H1 (cell line): Measurements from ENCODE around the gene MYLK4. TPM values are rescaled to one million over a fixed set of nuclear protein-coding genes. Genes with fewer than 3 reads are reported as not detected.

ENCODE experiments used
- CTCF ChIA-PET: fragments of 300-600 bp; sonication (Branson Sonifier 250); formaldehyde crosslinking; loops from one replicate; lab custom pipeline; 2021; ENCODE audit not compliant: partially characterized antibody; lab: Charles Lee
- POLR2A ChIA-PET: fragments of 300-600 bp; sonication (Branson Sonifier 250); formaldehyde crosslinking; loops from one replicate; lab custom pipeline; 2021; ENCODE audit warnings: inconsistent platforms; ENCODE audit not compliant: partially characterized antibody; lab: Charles Lee
- DNase-seq, 2 experiments: peaks; one replicate each; pipeline versions ENCODE4 v3.0.0 to v3.0.0-alpha.2; 2010 to 2022; ENCODE audit warnings: low spot score in 2 of 2, low read depth in 1 of 2, mixed read lengths in 1 of 2
- FAIRE-seq: peaks from 2 replicates; lab custom pipeline; 2011; peaks lifted over from hg19 to GRCh38; lab: Jason Lieb, UNC
- H2AFZ ChIP-seq: 2 replicates; pipeline ENCODE4 v1.8.1; 2012; ENCODE audit warnings: low read length, inconsistent platforms
- H2AK5ac ChIP-seq: 2 replicates; pipeline ENCODE4 v1.6.1; 2013; ENCODE audit warnings: low read depth, low read length
- H2BK120ac ChIP-seq: replicated peaks from 2 replicates; pipeline ENCODE3; 2013; ENCODE audit warnings: low read depth, low read length, inconsistent platforms
- H2BK12ac ChIP-seq: 2 replicates; pipeline ENCODE4 v1.6.1; 2013; ENCODE audit warnings: low read depth, low read length
- H2BK15ac ChIP-seq: 2 replicates; pipeline ENCODE4 v1.6.1; 2013; ENCODE audit warnings: low read length
- H2BK20ac ChIP-seq: 2 replicates; pipeline ENCODE4 v1.6.1; 2013; ENCODE audit warnings: low read length
- H2BK5ac ChIP-seq: 2 replicates; pipeline ENCODE4 v1.6.1; 2013; ENCODE audit warnings: low read depth, low read length
- H3K14ac ChIP-seq: 2 replicates; pipeline ENCODE4 v1.6.1; 2013; ENCODE audit warnings: inconsistent platforms; ENCODE audit not compliant: insufficient read length
- H3K18ac ChIP-seq: 2 replicates; pipeline ENCODE4 v1.6.1; 2013; ENCODE audit warnings: low read length; ENCODE audit errors: extremely low read depth
- H3K23ac ChIP-seq: 2 replicates; pipeline ENCODE4 v1.6.1; 2013; ENCODE audit warnings: inconsistent platforms; ENCODE audit not compliant: insufficient read length
- H3K23me2 ChIP-seq: 2 replicates; pipeline ENCODE4 v1.6.1; 2013; ENCODE audit warnings: low read depth, low read length
- H3K27ac ChIP-seq: 2 replicates; pipeline ENCODE4 v1.6.1; 2011; ENCODE audit warnings: low read depth, low read length, inconsistent platforms
- H3K27me3 ChIP-seq, 4 experiments: replicated peaks in 1 of 4; 1 replicate in 1 of 4; 2 replicates in 3 of 4; pipeline versions ENCODE4 v1.6.1 to v1.8.1; 2011 to 2013; ENCODE audit warnings: low read length in 3 of 4, mild to moderate bottlenecking in 3 of 4, inconsistent platforms in 2 of 4, mixed read lengths in 2 of 4, moderate library complexity in 1 of 4; ENCODE audit not compliant: control insufficient read depth in 3 of 4, insufficient read depth in 3 of 4; ENCODE audit errors: extremely low read depth in 1 of 4
- H3K36me3 ChIP-seq, 4 experiments: 2 replicates each; pipeline versions ENCODE4 v1.6.1 to v1.8.1; 2011 to 2013; ENCODE audit warnings: mild to moderate bottlenecking in 4 of 4, low read length in 3 of 4, moderate library complexity in 2 of 4, control low read depth in 1 of 4, inconsistent platforms in 1 of 4; ENCODE audit not compliant: insufficient read depth in 4 of 4, control insufficient read depth in 2 of 4
- H3K4ac ChIP-seq: replicated peaks from 2 replicates; pipeline ENCODE3; 2013; ENCODE audit warnings: low read length, low read depth, mixed read lengths, inconsistent platforms; ENCODE audit not compliant: insufficient read length
- H3K4me1 ChIP-seq, 4 experiments: replicated peaks in 1 of 4; 1 replicate in 1 of 4; 2 replicates in 3 of 4; pipeline versions ENCODE4 v1.6.1 to v1.8.1; 2011 to 2013; ENCODE audit warnings: low read length in 3 of 4, inconsistent platforms in 2 of 4, mixed read lengths in 1 of 4; ENCODE audit not compliant: insufficient read depth in 4 of 4, control insufficient read depth in 3 of 4
- H3K4me2 ChIP-seq, 2 experiments: 2 replicates each; pipeline versions ENCODE4 v1.6.1 to v1.8.1; 2011 to 2013; ENCODE audit warnings: low read depth in 2 of 2, low read length in 2 of 2, control low read depth in 1 of 2, inconsistent platforms in 1 of 2, mild to moderate bottlenecking in 1 of 2; ENCODE audit not compliant: insufficient read depth in 1 of 2
- H3K4me3 ChIP-seq, 4 experiments: fragments of 200-600, 300-600 bp in 1 of 4; sonication (generic), shearing (Covaris generic), sonication (Bioruptor Twin) in 1 of 4; 2 replicates each; pipeline versions ENCODE4 v1.5.1 to v1.8.1; 2011 to 2016; ENCODE audit warnings: low read length in 4 of 4, low read depth in 3 of 4, control low read depth in 2 of 4, inconsistent platforms in 2 of 4, mild to moderate bottlenecking in 2 of 4, mixed read lengths in 1 of 4, moderate library complexity in 1 of 4; ENCODE audit not compliant: insufficient read depth in 2 of 4; ENCODE audit errors: extremely low read depth in 1 of 4
- H3K56ac ChIP-seq: replicated peaks from 2 replicates; pipeline ENCODE3; 2013; ENCODE audit warnings: low read depth, mild to moderate bottlenecking, mixed read lengths, low read length, inconsistent platforms; ENCODE audit not compliant: insufficient read length
- H3K79me1 ChIP-seq: 2 replicates; pipeline ENCODE4 v1.6.1; 2013; ENCODE audit warnings: low read depth, low read length, control low read depth
- H3K79me2 ChIP-seq, 2 experiments: 2 replicates each; pipeline versions ENCODE4 v1.6.1 to v1.8.1; 2012 to 2013; ENCODE audit warnings: low read length in 2 of 2, mild to moderate bottlenecking in 2 of 2, inconsistent platforms in 1 of 2; ENCODE audit not compliant: insufficient read depth in 2 of 2, control insufficient read depth in 1 of 2
- H3K9ac ChIP-seq, 4 experiments: replicated peaks in 1 of 4; 1 replicate in 1 of 4; 2 replicates in 3 of 4; pipeline versions ENCODE4 v1.6.1 to v1.8.1; 2011 to 2013; ENCODE audit warnings: low read depth in 3 of 4, low read length in 3 of 4, control low read depth in 2 of 4, mild to moderate bottlenecking in 2 of 4, moderate library complexity in 2 of 4, inconsistent platforms in 1 of 4; ENCODE audit errors: extremely low read depth in 1 of 4
- H3K9me3 ChIP-seq, 2 experiments: 2 replicates each; pipeline versions ENCODE4 v1.6.1 to v1.8.1; 2012 to 2013; ENCODE audit warnings: mild to moderate bottlenecking in 2 of 2, moderate library complexity in 2 of 2, control low read depth in 1 of 2, inconsistent platforms in 1 of 2, low read depth in 1 of 2, low read length in 1 of 2, mixed read lengths in 1 of 2; ENCODE audit not compliant: insufficient read depth in 2 of 2
- H4K20me1 ChIP-seq, 2 experiments: replicated peaks in 1 of 2; 2 replicates each; pipeline versions ENCODE3 to v1.8.1; 2011 to 2013; ENCODE audit warnings: inconsistent platforms in 2 of 2, low read length in 2 of 2, mild to moderate bottlenecking in 1 of 2; ENCODE audit not compliant: insufficient read depth in 2 of 2, control insufficient read depth in 1 of 2
- H4K5ac ChIP-seq: 2 replicates; pipeline ENCODE4 v1.6.1; 2013; ENCODE audit warnings: low read length, low read depth, mixed read lengths, inconsistent platforms; ENCODE audit not compliant: insufficient read length
- H4K8ac ChIP-seq: 2 replicates; pipeline ENCODE4 v1.8.0; 2013; ENCODE audit warnings: mild to moderate bottlenecking, moderate library complexity, low read length, inconsistent platforms; ENCODE audit not compliant: insufficient read depth; ENCODE audit errors: extremely low read depth
- H4K91ac ChIP-seq: replicated peaks from 2 replicates; pipeline ENCODE3; 2013; ENCODE audit warnings: low read length, mixed read lengths, inconsistent platforms; ENCODE audit not compliant: insufficient read length
- KDM4A ChIP-seq: IDR thresholded peaks from one replicate; pipeline ENCODE4 v1.7.1; 2012; ENCODE audit warnings: low read depth, mild to moderate bottlenecking, moderate library complexity, low read length, inconsistent platforms; ENCODE audit not compliant: severe bottlenecking
- RBBP5 ChIP-seq: IDR thresholded peaks from 2 replicates; pipeline ENCODE4 v1.7.1; 2012; ENCODE audit warnings: low read depth, mild to moderate bottlenecking, inconsistent platforms, low read length, moderate library complexity, borderline replicate concordance
- SIX5 ChIP-seq: IDR thresholded peaks from 2 replicates; pipeline ENCODE4 v1.6.1; 2011; ENCODE audit warnings: mild to moderate bottlenecking, low read depth, low read length
- TEAD4 ChIP-seq: IDR thresholded peaks from 2 replicates; pipeline ENCODE4 v1.6.1; 2012; ENCODE audit warnings: low read depth, low read length, inconsistent platforms, mixed read lengths
- WGBS, 2 experiments: shearing (Covaris generic) in 1 of 2; methylation state at CpG; one replicate each; pipeline versions ENCODE4 v1.1.6 to v1.1.7; 2013 to 2015; ENCODE audit warnings: low lambda C conversion rate in 2 of 2, mixed read lengths in 2 of 2, inconsistent platforms in 1 of 2, low coverage in 1 of 2, missing lambda C conversion rate in 1 of 2; ENCODE audit not compliant: insufficient replicate concordance in 2 of 2, insufficient coverage in 1 of 2, insufficient read length in 1 of 2; ENCODE audit errors: extremely low coverage in 1 of 2, missing lambda C conversion rate in 1 of 2; 5-methylcytosine and 5-hydroxymethylcytosine counted together
- polyA plus RNA-seq, 7 experiments: library from polyadenylated mRNA; depleted of rRNA in 3 of 7; stranded (reverse) in 5 of 7; unstranded in 2 of 7; fragments of >200 nt in 5 of 7; fragments of 200-250 nt in 2 of 7; gene quantifications; 1 replicate in 5 of 7; 2 replicates in 1 of 7; 4 replicates in 1 of 7; pipeline versions ENCODE4 v1.2.1 to v1.2.3, GENCODE V29; 2011 to 2013; ENCODE audit warnings: missing spikeins in 2 of 7, mixed read lengths in 2 of 7
- total RNA-seq: library from RNA; stranded (reverse); fragmentation: NEBNext Ultra II Directional; extraction: Animal tissue kit (Norgen Biotek cat#: 25700); gene quantifications from 2 replicates; pipeline ENCODE4 v1.2.1, GENCODE V29; 2021
- TF ChIP-seq, protein P1 (sequence below): IDR thresholded peaks from 2 replicates; pipeline ENCODE4 v1.6.1; 2012; ENCODE audit warnings: low read length, inconsistent platforms

MYLK4 gene
- total and polyA plus RNA-seq, 2 of the 8 experiments (the other 6 are each of a cell fraction or from before 2014, with no cell fraction given): 0.11 to 0.17 TPM

GRCh38 chr6:2796861-2797260 lies 46.1 kb upstream of the MYLK4 start:
- Histone ChIP-seq H3K23ac (no peak overlapping the region), H3K79me2 (no peaks in the 10 kb centered on the region; a peak in 1 of 4 replicates), H4K91ac (no peak overlapping the region), H3K23me2 (no peaks in the 10 kb centered on the region), H3K27ac (no peak overlapping the region), H2BK5ac (no peak overlapping the region), H4K20me1 (no peaks in the 10 kb centered on the region), H3K14ac (no peak overlapping the region), H2BK15ac (no peak overlapping the region), H3K4me3 (no peak overlapping the region), H3K79me1 (0 out of 2 replicates have a peak, but pooled peaks cover under 1% of the 10 kb centered on the region), H3K36me3 (no peaks in the 10 kb centered on the region), H2BK120ac (no peak overlapping the region), H3K18ac (no peak overlapping the region; the same call in 1 of the 2 replicates), H3K9me3 (no peaks in the 10 kb centered on the region), H3K56ac (no peak overlapping the region), H4K5ac (no peak overlapping the region), H3K4me2 (no peak overlapping the region), H3K9ac (no peak overlapping the region), H2BK20ac (no peak overlapping the region), H3K27me3 (no peaks in the 10 kb centered on the region), H2AFZ (no peak overlapping the region), H3K4me1 (peaks cover 0 to 2% (median 0%) of the 10 kb centered on the region in 4 experiments; a peak in 1 of 7 replicates), H2AK5ac (no peak overlapping the region), H3K4ac (no peak overlapping the region), H2BK12ac (no peak overlapping the region), H4K8ac (no peak overlapping the region)
- DNase-seq (no peak), FAIRE-seq (no peak)
- CTCF ChIA-PET: interaction anchor here (0.7 to 2.6 kb wide), 10 partner anchors 22 to 189 kb away, joined by 3 to 11 read pairs (median 4); no protein-coding TSS in a partner anchor
- POLR2A ChIA-PET: interaction anchor here (0.6 to 2.4 kb wide), 5 partner anchors 27 to 44 kb away, joined by 3 to 6 read pairs (median 3); partner anchors contain the start of gene WRNIP1
- TF ChIP-seq SIX5: no peak
- no peak for TF ChIP-seq KDM4A
- TF ChIP-seq, protein P1, sequence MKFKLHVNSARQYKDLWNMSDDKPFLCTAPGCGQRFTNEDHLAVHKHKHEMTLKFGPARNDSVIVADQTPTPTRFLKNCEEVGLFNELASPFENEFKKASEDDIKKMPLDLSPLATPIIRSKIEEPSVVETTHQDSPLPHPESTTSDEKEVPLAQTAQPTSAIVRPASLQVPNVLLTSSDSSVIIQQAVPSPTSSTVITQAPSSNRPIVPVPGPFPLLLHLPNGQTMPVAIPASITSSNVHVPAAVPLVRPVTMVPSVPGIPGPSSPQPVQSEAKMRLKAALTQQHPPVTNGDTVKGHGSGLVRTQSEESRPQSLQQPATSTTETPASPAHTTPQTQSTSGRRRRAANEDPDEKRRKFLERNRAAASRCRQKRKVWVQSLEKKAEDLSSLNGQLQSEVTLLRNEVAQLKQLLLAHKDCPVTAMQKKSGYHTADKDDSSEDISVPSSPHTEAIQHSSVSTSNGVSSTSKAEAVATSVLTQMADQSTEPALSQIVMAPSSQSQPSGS: no peak
- no peak for TF ChIP-seq TEAD4
- TF ChIP-seq RBBP5: no peak
- 79% methylated on average over 6 of the region's 6 CpGs; no CpG with 5 or more reads in 1 of the 2 experiments for WGBS, 2 experiments
